Measurements from ENCODE around the gene FAAP100. TPM values are rescaled to one million over a fixed set of nuclear protein-coding genes. Genes with fewer than 3 reads are reported as not detected.

FAAP100 gene
- total RNA-seq, 1 donor from 2014 or later: 37.2 TPM

DNA sequence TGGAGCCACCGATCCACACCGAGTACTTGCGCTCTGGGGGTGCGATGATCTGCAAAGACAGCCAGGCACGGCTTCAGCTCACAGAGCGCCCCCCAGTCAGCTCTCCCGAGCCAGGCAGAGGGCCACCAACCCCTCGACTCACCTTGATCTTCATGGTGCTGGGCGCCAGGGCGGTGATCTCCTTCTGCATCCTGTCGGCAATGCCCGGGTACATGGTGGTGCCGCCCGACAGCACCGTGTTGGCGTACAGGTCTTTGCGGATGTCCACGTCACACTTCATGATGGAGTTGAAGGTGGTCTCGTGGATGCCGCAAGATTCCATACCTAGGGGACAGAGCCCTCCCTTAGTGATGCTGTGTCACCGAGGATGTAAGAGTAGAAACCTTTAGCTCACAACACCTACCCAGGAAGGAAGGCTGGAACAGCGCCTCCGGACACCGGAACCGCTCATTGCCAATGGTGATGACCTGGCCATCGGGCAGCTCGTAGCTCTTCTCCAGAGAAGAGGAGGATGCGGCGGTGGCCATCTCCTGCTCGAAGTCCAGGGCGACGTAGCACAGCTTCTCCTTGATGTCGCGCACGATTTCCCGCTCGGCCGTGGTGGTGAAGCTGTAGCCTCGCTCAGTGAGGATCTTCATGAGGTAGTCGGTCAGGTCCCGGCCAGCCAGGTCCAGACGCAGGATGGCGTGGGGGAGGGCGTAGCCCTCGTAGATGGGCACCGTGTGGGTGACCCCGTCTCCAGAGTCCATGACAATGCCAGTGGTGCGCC, 41.2 kb downstream of the FAAP100 start:
- H3K9me3 Mint-ChIP-seq: peaks cover 3% of the 10 kb centered on the region
- peak overlapping the region; percentile 99 for H3K27ac Mint-ChIP-seq
- H3K4me3 Mint-ChIP-seq: peak overlapping the region; percentile 99
- TF ChIP-seq, protein P1, sequence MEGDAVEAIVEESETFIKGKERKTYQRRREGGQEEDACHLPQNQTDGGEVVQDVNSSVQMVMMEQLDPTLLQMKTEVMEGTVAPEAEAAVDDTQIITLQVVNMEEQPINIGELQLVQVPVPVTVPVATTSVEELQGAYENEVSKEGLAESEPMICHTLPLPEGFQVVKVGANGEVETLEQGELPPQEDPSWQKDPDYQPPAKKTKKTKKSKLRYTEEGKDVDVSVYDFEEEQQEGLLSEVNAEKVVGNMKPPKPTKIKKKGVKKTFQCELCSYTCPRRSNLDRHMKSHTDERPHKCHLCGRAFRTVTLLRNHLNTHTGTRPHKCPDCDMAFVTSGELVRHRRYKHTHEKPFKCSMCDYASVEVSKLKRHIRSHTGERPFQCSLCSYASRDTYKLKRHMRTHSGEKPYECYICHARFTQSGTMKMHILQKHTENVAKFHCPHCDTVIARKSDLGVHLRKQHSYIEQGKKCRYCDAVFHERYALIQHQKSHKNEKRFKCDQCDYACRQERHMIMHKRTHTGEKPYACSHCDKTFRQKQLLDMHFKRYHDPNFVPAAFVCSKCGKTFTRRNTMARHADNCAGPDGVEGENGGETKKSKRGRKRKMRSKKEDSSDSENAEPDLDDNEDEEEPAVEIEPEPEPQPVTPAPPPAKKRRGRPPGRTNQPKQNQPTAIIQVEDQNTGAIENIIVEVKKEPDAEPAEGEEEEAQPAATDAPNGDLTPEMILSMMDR (IDR thresholded peaks at IDR 0.05; ENCODE audit: unreplicated experiment): no peak
- H3K36me3 Mint-ChIP-seq: peaks cover 44% of the 10 kb centered on the region
- H3K27me3 Mint-ChIP-seq (ENCODE audit: low read depth): no peaks in the 10 kb centered on the region
- no peak for DNase-seq (ENCODE audit: low spot score in 2 of 2, unreplicated experiment in 2 of 2)
- peaks cover 31% of the 10 kb centered on the region for H3K4me1 Mint-ChIP-seq

GRCh38 chr17:81509972-81510784, 42.0 kb downstream of the FAAP100 start:
- Mint-ChIP-seq H3K27me3 (ENCODE audit: low read depth) (no peaks in the 10 kb centered on the region), H3K36me3 (peaks cover 44% of the 10 kb centered on the region), H3K4me1 (peaks cover 27% of the 10 kb centered on the region), H3K4me3 (peak overlapping the region; percentile 99), H3K9me3 (peaks cover 3% of the 10 kb centered on the region), H3K27ac (peak overlapping the region; percentile 99)
- no peak for DNase-seq (ENCODE audit: low spot score in 2 of 2, unreplicated experiment in 2 of 2)
- TF ChIP-seq, protein P1 (IDR thresholded peaks at IDR 0.05; ENCODE audit: unreplicated experiment): no peak

DNA sequence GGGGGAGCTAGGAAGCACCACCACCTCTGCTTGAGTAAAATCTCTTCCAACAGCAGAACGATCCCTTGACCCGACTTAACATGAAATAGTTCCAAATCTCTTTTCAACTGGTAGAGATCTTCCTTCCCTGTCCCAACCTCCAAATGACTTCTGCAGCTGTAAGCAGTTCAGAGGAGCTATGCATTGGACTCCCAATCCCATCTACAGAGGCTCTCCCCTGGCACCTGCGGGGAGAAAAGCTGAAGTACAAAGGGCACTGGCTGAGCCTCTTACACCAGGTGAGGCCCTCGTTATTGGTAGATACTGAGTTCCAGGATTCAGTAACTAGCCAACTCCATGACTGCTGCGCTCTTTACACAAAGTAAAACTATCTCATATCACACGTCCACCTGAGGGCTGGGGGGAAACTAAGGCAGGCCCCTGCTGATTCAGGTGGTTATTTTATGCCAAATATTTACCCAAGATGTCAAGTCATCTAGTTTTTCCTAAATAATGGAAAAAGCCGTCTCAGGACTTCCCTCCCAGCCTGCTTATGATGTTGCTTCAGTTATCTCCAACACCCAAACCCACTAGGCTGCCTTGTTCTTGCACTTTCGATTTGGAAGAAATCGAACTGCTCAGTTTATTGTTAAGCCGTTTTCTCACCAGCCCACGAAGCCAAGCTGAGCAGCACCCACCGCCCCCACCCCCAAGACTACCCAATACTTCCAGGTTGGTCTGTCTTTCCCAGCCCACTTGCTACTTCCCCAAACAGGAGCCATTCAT, 42.8 kb downstream of the FAAP100 start:
- TF ChIP-seq, protein P1 (IDR thresholded peaks at IDR 0.05; ENCODE audit: unreplicated experiment): no peak
- H3K4me1 Mint-ChIP-seq: peaks cover 25% of the 10 kb centered on the region
- H3K27ac Mint-ChIP-seq: peak overlapping the region; percentile 88
- no peak for DNase-seq (ENCODE audit: low spot score in 2 of 2, unreplicated experiment in 2 of 2)
- peak overlapping the region; percentile 99 for H3K4me3 Mint-ChIP-seq
- H3K9me3 Mint-ChIP-seq: peaks cover 3% of the 10 kb centered on the region
- peaks cover 44% of the 10 kb centered on the region for H3K36me3 Mint-ChIP-seq
- H3K27me3 Mint-ChIP-seq (ENCODE audit: low read depth): no peaks in the 10 kb centered on the region

DNA sequence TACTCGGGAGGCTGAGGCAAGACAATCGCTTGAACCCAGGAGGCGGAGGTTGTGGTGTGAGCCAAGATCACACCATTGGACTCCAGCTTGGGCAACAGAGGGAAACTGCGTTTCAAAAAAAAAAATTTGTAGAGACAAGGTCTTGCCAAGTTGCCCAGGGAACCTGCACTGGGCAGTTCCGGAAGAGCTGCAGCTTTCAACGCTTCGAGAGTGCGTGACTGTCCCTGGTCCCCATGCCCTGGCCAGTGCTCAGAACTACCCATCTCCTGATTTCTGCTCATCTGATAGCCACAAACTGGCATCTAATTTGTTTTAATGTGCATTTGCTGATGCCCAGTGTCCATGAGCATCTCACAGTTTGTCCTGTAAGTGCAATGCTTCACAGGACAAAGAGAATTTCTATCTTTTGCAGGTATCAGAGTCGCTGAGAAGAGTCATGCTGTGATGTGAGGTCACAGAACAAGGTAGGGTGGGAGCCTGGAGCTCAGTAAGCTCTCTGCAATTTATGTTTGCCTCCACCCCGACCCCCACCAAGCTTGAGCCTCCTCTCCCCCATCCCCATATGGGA, 43.4 kb downstream of the FAAP100 start:
- no peak for DNase-seq (ENCODE audit: low spot score in 2 of 2, unreplicated experiment in 2 of 2)
- Mint-ChIP-seq H3K4me1 (peaks cover 25% of the 10 kb centered on the region), H3K27me3 (ENCODE audit: low read depth) (no peaks in the 10 kb centered on the region), H3K27ac (peak overlapping the region; percentile 88), H3K9me3 (peaks cover 3% of the 10 kb centered on the region), H3K4me3 (peak overlapping the region; percentile 99), H3K36me3 (peaks cover 44% of the 10 kb centered on the region)
- TF ChIP-seq, protein P1 (IDR thresholded peaks at IDR 0.05; ENCODE audit: unreplicated experiment): no peak

DNA sequence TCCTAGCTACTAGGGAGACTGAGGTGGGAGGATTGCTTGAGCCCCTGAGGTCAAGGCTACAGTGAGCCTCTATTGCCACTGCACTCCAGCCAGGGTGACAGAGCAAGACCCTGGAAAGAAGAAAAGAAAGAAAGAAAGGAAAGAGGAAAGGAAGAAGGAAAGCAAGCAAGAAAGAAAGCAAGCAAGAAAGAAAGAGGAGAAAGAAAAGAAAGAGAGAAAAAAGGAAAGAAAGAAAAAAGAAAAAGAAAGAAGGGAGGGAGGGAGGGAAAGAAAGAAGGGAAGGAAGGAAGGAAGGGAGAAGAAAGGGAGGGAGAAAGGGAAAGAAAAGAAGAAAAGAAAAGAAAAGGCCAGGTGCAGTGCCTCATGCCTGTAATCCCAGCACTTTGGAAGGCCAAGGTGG, 48.5 kb downstream of the FAAP100 start:
- peaks cover 8% of the 10 kb centered on the region for H3K36me3 Mint-ChIP-seq
- TF ChIP-seq, protein P1 (IDR thresholded peaks at IDR 0.05; ENCODE audit: unreplicated experiment): no peak
- H3K27ac Mint-ChIP-seq: no peak overlapping the region
- peaks cover 9% of the 10 kb centered on the region for H3K4me1 Mint-ChIP-seq
- H3K27me3 Mint-ChIP-seq (ENCODE audit: low read depth): no peaks in the 10 kb centered on the region
- H3K4me3 Mint-ChIP-seq: no peak overlapping the region
- DNase-seq (ENCODE audit: low spot score in 2 of 2, unreplicated experiment in 2 of 2): no peak
- peaks cover 3% of the 10 kb centered on the region for H3K9me3 Mint-ChIP-seq
